Measurements from ENCODE around the gene MAST3. TPM values are rescaled to one million over a fixed set of nuclear protein-coding genes. Genes with fewer than 3 reads are reported as not detected.

Gene MAST3
- total and polyA plus RNA-seq, 2 of the 8 experiments (the other 6 are each of a cell fraction or from before 2014, with no cell fraction given): 3.4 to 9.0 TPM

- no peak for TF ChIP-seq CHD7 (IDR thresholded peaks at IDR 0.05; ENCODE audit: insufficient replicate concordance, low read length)
- no peak for TF ChIP-seq SP2 (IDR thresholded peaks at IDR 0.05; ENCODE audit: low read length)
- no peak for TF ChIP-seq KDM4A (IDR thresholded peaks at IDR 0.05; ENCODE audit: low read depth, low read length, severe bottlenecking)
- TF ChIP-seq PHF8 (conservative IDR thresholded peaks at IDR 0.05; ENCODE audit: low read depth, low read length): no peak
Observed at GRCh38 chr19:18113827-18114226, 16.2 kb downstream of the MAST3 start (continued).

Measured in H1 (cell line).